Esophagus (tissue), 2 donors: ENCODE measurements around the gene NDUFA3. TPM values are rescaled to one million over a fixed set of nuclear protein-coding genes. Genes with fewer than 3 reads are reported as not detected.

Experiments
- H3K27ac ChIP-seq, 2 donors: one replicate each; pipeline ENCODE4 v1.5.1; 2013; ENCODE audit warnings: low read depth in 2 of 2, mild to moderate bottlenecking in 2 of 2, inconsistent platforms in 1 of 2, low read length in 1 of 2, moderate library complexity in 1 of 2
- H3K27me3 ChIP-seq, 2 donors: one replicate each; pipeline ENCODE4 v1.6.1; 2013; ENCODE audit warnings: low read length in 2 of 2, control low read depth in 1 of 2, mild to moderate bottlenecking in 1 of 2; ENCODE audit not compliant: insufficient read depth in 2 of 2, control insufficient read depth in 1 of 2
- H3K36me3 ChIP-seq, 2 donors: one replicate each; pipeline ENCODE4 v1.6.1; 2013; ENCODE audit warnings: low read length in 1 of 2; ENCODE audit not compliant: control insufficient read depth in 2 of 2, insufficient read depth in 2 of 2
- H3K4me1 ChIP-seq, 2 donors: one replicate each; pipeline ENCODE4 v1.6.1; 2013; ENCODE audit warnings: low read length in 1 of 2; ENCODE audit not compliant: control insufficient read depth in 2 of 2, insufficient read depth in 2 of 2
- H3K4me3 ChIP-seq, 2 donors: one replicate each; pipeline ENCODE4 v1.5.1; 2013; ENCODE audit warnings: low read length in 2 of 2, mild to moderate bottlenecking in 2 of 2, low read depth in 1 of 2, moderate library complexity in 1 of 2
- H3K9me3 ChIP-seq, 2 donors: one replicate each; pipeline ENCODE4 v1.6.1; 2013; ENCODE audit warnings: mild to moderate bottlenecking in 2 of 2, low read depth in 1 of 2, low read length in 1 of 2, moderate library complexity in 1 of 2; ENCODE audit not compliant: control insufficient read depth in 2 of 2, insufficient read depth in 1 of 2
- WGBS, 2 donors: extraction: QIAGEN DNeasy Blood & Tissue Kit; methylation state at CpG; one replicate each; pipeline ENCODE4 v1.1.7; 2013; 5-methylcytosine and 5-hydroxymethylcytosine counted together
- polyA plus RNA-seq, 2 donors: library from polyadenylated mRNA; stranded (reverse); fragments of 200-250 nt; gene quantifications; one replicate each; pipeline ENCODE4 v1.2.3, GENCODE V29; 2013
- donor health status: healthy with polysubstance abuse.
- donor health status: Bipolar disorder and iron deficiency.

Gene NDUFA3
- polyA plus RNA-seq, 2 donors: 147 to 303 TPM

- H3K27me3 ChIP-seq: no peaks in the 10 kb centered on the region
- no peaks in the 10 kb centered on the region for H3K9me3 ChIP-seq
- H3K36me3 ChIP-seq: peaks cover 0 to 9% of the 10 kb centered on the region in 2 donors
- WGBS, 2 donors: 1% methylated on average over 46 of the region's 46 CpGs
- H3K27ac ChIP-seq: peak overlapping the region; percentile 84 to 93
- peak overlapping the region; percentile 89 to 92 for H3K4me3 ChIP-seq
- H3K4me1 ChIP-seq: peaks cover 4 to 24% of the 10 kb centered on the region in 2 donors
Measured at GRCh38 chr19:54136864-54137698, 34.4 kb downstream of the NDUFA3 start.

- WGBS, 2 donors: 0 to 1% methylated on average over 74 to 103 of the region's 103 CpGs
- peaks cover 4 to 24% of the 10 kb centered on the region in 2 donors for H3K4me1 ChIP-seq
Measured at GRCh38 chr19:54137699-54138488, 35.2 kb downstream of the NDUFA3 start, which contains the start of gene CNOT3. Gene CNOT3 (plus strand): TSS chr19:54137762. CDS start chr19:54142979, 5,217 bp downstream.

GRCh38 chr19:54138489-54139256, 36.0 kb downstream of the NDUFA3 start:
- no peaks in the 10 kb centered on the region for H3K27me3 ChIP-seq
- 23 to 25% methylated on average over 28 to 31 of the region's 31 CpGs for WGBS, 2 donors
- peaks cover 15 to 21% of the 10 kb centered on the region in 2 donors for H3K36me3 ChIP-seq
- H3K4me1 ChIP-seq: peaks cover 2 to 24% of the 10 kb centered on the region in 2 donors
- peak overlapping the region; percentile 92 to 93 for H3K27ac ChIP-seq
- peak overlapping the region; percentile 89 to 92 for H3K4me3 ChIP-seq
- H3K9me3 ChIP-seq: no peaks in the 10 kb centered on the region

More at GRCh38 chr19:54137699-54138488, 35.2 kb downstream of the NDUFA3 start, which contains the start of gene CNOT3:
- Histone ChIP-seq H3K4me3 (peak within 1 kb of the TSS; percentile 89 to 92), H3K27ac (peak within 1 kb of the TSS; percentile 92 to 93), H3K36me3 (peaks cover 8 to 14% of the 10 kb centered on the region in 2 donors), H3K27me3 (no peaks in the 10 kb centered on the region), H3K9me3 (no peaks in the 10 kb centered on the region)

- Histone ChIP-seq H3K27me3 (no peaks in the 10 kb centered on the region), H3K9me3 (no peaks in the 10 kb centered on the region), H3K4me1 (peaks cover 2 to 18% of the 10 kb centered on the region in 2 donors), H3K36me3 (peaks cover 36 to 47% of the 10 kb centered on the region in 2 donors), H3K27ac (no peak overlapping the region), H3K4me3 (no peak overlapping the region)
- 84 to 90% methylated on average over 3 of the region's 3 CpGs for WGBS, 2 donors
Measured at GRCh38 chr19:54141356-54141755, 38.7 kb downstream of the NDUFA3 start.

- Histone ChIP-seq H3K4me1 (peaks cover 2 to 18% of the 10 kb centered on the region in 2 donors), H3K9me3 (no peaks in the 10 kb centered on the region), H3K27ac (no peak overlapping the region), H3K27me3 (no peaks in the 10 kb centered on the region), H3K36me3 (peaks cover 45 to 56% of the 10 kb centered on the region in 2 donors), H3K4me3 (no peak overlapping the region)
- 77 to 90% methylated on average over 7 of the region's 7 CpGs for WGBS, 2 donors
Measured at GRCh38 chr19:54142166-54142780, 39.6 kb downstream of the NDUFA3 start.

GRCh38 chr19:54145541-54146158, 43.0 kb downstream of the NDUFA3 start:
- WGBS, 2 donors: 92% methylated on average over 28 of the region's 28 CpGs
- Histone ChIP-seq H3K9me3 (no peaks in the 10 kb centered on the region), H3K36me3 (peaks cover 47 to 70% of the 10 kb centered on the region in 2 donors), H3K27me3 (no peaks in the 10 kb centered on the region), H3K4me1 (peaks cover 0 to 5% of the 10 kb centered on the region in 2 donors), H3K27ac (no peak overlapping the region), H3K4me3 (no peak overlapping the region)

- Histone ChIP-seq H3K4me1 (no peaks in the 10 kb centered on the region), H3K27me3 (no peaks in the 10 kb centered on the region), H3K4me3 (no peak overlapping the region), H3K36me3 (peaks cover 52 to 80% of the 10 kb centered on the region in 2 donors), H3K27ac (no peak overlapping the region), H3K9me3 (no peaks in the 10 kb centered on the region)
- 67 to 77% methylated on average over 3 of the region's 3 CpGs for WGBS, 2 donors
Measured at GRCh38 chr19:54147676-54148075, 45.0 kb downstream of the NDUFA3 start.

- H3K36me3 ChIP-seq: peaks cover 52 to 80% of the 10 kb centered on the region in 2 donors
- no peak overlapping the region for H3K4me3 ChIP-seq
- no peaks in the 10 kb centered on the region for H3K4me1 ChIP-seq
- 82 to 86% methylated on average over 19 of the region's 19 CpGs for WGBS, 2 donors
- no peaks in the 10 kb centered on the region for H3K27me3 ChIP-seq
- no peaks in the 10 kb centered on the region for H3K9me3 ChIP-seq
- no peak overlapping the region for H3K27ac ChIP-seq
Measured at GRCh38 chr19:54148158-54148557, 45.5 kb downstream of the NDUFA3 start.
